Activated CD4-positive, CD25-positive, alpha-beta regulatory T cell treated with anti-CD3 and anti-CD28 coated beads, Interleukin-2, amount 50 U/mL, for 72 hours (primary cell): ENCODE measurements around the gene PDF.
A peak's percentile ranks its signal among the peaks of the same experiment; 100 is the strongest.

Source experiments
- DNase-seq: peaks from one replicate; pipeline ENCODE4 v3.0.0; 2021

PDF gene

GRCh38 chr16:69338557-69339288 is 8.3 kb upstream of the PDF start:
- no peak for DNase-seq

GRCh38 chr16:69334696-69335095 is 4.3 kb upstream of the PDF start:
- no peak for DNase-seq

GRCh38 chr16:69329369-69330285 is 761 bp downstream of the PDF start:
- DNase-seq, result no peak

- DNase-seq, result no peak
Measured at GRCh38 chr16:69328854-69329316, 1.5 kb downstream of the PDF start.

- no peak for DNase-seq
Measured at GRCh38 chr16:69327585-69328310, 2.6 kb downstream of the PDF start.

- no peak for DNase-seq
Measured at GRCh38 chr16:69326172-69326873, 4.1 kb downstream of the PDF start.

- DNase-seq, result no peak
Measured at GRCh38 chr16:69325784-69326171, 4.6 kb downstream of the PDF start.

GRCh38 chr16:69324585-69325253 is 5.7 kb downstream of the PDF start:
- DNase-seq, result no peak

- no peak for DNase-seq
Measured at GRCh38 chr16:69324013-69324531, 6.3 kb downstream of the PDF start.

- no peak for DNase-seq
Measured at GRCh38 chr16:69323415-69323814, 7.0 kb downstream of the PDF start.

- no peak for DNase-seq
Measured at GRCh38 chr16:69322343-69322742, 8.0 kb downstream of the PDF start.

- DNase-seq, result no peak
Measured at GRCh38 chr16:69321080-69321479, 9.3 kb downstream of the PDF start.

- DNase-seq, result no peak
Measured at GRCh38 chr16:69320740-69321073, 9.7 kb downstream of the PDF start.

- no peak for DNase-seq
Measured at GRCh38 chr16:69319826-69320739, 10.3 kb downstream of the PDF start.

- peak; percentile 9 for DNase-seq
Measured at GRCh38 chr16:69319381-69319780, 11.0 kb downstream of the PDF start.

GRCh38 chr16:69318911-69319289 is 11.5 kb downstream of the PDF start:
- DNase-seq, result peak; percentile 15

GRCh38 chr16:69318177-69318910 is 12.0 kb downstream of the PDF start:
- DNase-seq, result no peak

GRCh38 chr16:69316595-69317034 is 13.8 kb downstream of the PDF start:
- no peak for DNase-seq

- peak; percentile 9 for DNase-seq
Measured at GRCh38 chr16:69315486-69316311, 14.7 kb downstream of the PDF start.
